ENCODE measurements around the gene MOSMO. TPM values are rescaled to one million over a fixed set of nuclear protein-coding genes. Genes with fewer than 3 reads are reported as not detected.

MOSMO gene
- total and polyA plus RNA-seq, 9 of the 15 experiments (the other 6 are each of a cell fraction or from before 2014, with no cell fraction given) = 1.9 to 13.3 (median 7.7) TPM

- TF ChIP-seq ELK1 (CRISPR knock-in tag; IDR thresholded peaks at IDR 0.05) = no peak
- TF ChIP-seq ZNF639 (CRISPR knock-in tag; conservative IDR thresholded peaks at IDR 0.05 in 1 of 2, IDR thresholded peaks at IDR 0.05 in 1 of 2) = no peak
- TF ChIP-seq CBX1 (IDR thresholded peaks at IDR 0.05; ENCODE audit: low read depth) = no peak
- TF ChIP-seq SP2 (IDR thresholded peaks at IDR 0.05; ENCODE audit: extremely low read depth, low read depth, low read length, poor library complexity, severe bottlenecking) = no peak
- TF ChIP-seq BCL6 (CRISPR knock-in tag; IDR thresholded peaks at IDR 0.05) = no peak
- no peak for TF ChIP-seq RAD51 (IDR thresholded peaks at IDR 0.05; ENCODE audit: borderline replicate concordance, low read depth)
- no peak for TF ChIP-seq ESRRA (IDR thresholded peaks at IDR 0.05; ENCODE audit: borderline replicate concordance, low read depth)
- no peak for TF ChIP-seq CBX3 (IDR thresholded peaks at IDR 0.05; ENCODE audit: borderline replicate concordance in 1 of 2, low read length in 2 of 2)
- no peak for TF ChIP-seq E2F6 (IDR thresholded peaks at IDR 0.05; ENCODE audit: borderline replicate concordance in 1 of 2, extremely low read depth in 1 of 2, insufficient read depth in 1 of 2, insufficient read length in 1 of 2, low read depth in 1 of 2, low read length in 1 of 2, poor library complexity in 1 of 2, severe bottlenecking in 1 of 2)
- TF ChIP-seq FOXJ2 (tag; IDR thresholded peaks at IDR 0.05) = no peak
- TF ChIP-seq ZBTB11 (CRISPR knock-in tag; IDR thresholded peaks at IDR 0.05) = no peak
- TF ChIP-seq OTX1 (CRISPR knock-in tag; IDR thresholded peaks at IDR 0.05) = no peak
These were observed 67.9 kb downstream of the MOSMO start (continued) for GRCh38 chr16:22075776-22076175.
